ENCODE measurements around the gene SLC9C2. TPM values are rescaled to one million over a fixed set of nuclear protein-coding genes. Genes with fewer than 3 reads are reported as not detected.
"Not testable (repeated sequence)": the region's sequence is repeated elsewhere in the genome, so short reads cannot be mapped to it uniquely, and the experiment has no call there.

The SLC9C2 gene
- total RNA-seq, 1 experiment from 2014 or later = not detected

- no peak for DNase-seq (ENCODE audit: low read depth)
Observed at GRCh38 chr1:173489149-173489600, 113.7 kb downstream of the SLC9C2 start.

- no peak for DNase-seq (ENCODE audit: low read depth)
Observed at GRCh38 chr1:173488001-173488400, 114.9 kb downstream of the SLC9C2 start.

DNA sequence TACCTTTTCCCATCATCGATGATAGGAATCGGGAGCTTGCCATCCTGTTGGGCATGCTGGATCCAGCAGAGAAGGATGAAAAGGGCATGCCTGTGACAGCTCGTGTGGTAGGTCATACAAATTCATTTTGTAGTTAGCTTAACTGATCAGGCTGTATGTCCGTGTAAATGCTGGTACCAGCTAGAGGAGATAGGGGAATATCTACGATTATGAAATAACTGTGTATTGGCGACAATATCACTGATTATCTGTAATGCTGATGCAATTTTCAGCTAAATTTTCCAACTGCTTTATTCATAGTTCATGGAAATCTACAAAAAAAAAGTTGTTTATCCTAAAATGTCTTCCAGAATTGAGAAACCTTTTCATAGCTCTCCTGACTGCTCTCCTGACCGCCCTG is 117.5 kb downstream of the SLC9C2 start:
- DNase-seq (ENCODE audit: low read depth) = no peak

- no peak for DNase-seq (ENCODE audit: low read depth)
Observed at GRCh38 chr1:173484276-173484675, 118.6 kb downstream of the SLC9C2 start.

GRCh38 chr1:173482683-173483082 is 120.2 kb downstream of the SLC9C2 start:
- DNase-seq (ENCODE audit: low read depth) = no peak

- no peak for DNase-seq (ENCODE audit: low read depth)
Observed at GRCh38 chr1:173481195-173481772, 121.6 kb downstream of the SLC9C2 start.

- peak; percentile 5 for DNase-seq (ENCODE audit: low read depth)
Observed at GRCh38 chr1:173479649-173480048, 123.2 kb downstream of the SLC9C2 start.

DNA sequence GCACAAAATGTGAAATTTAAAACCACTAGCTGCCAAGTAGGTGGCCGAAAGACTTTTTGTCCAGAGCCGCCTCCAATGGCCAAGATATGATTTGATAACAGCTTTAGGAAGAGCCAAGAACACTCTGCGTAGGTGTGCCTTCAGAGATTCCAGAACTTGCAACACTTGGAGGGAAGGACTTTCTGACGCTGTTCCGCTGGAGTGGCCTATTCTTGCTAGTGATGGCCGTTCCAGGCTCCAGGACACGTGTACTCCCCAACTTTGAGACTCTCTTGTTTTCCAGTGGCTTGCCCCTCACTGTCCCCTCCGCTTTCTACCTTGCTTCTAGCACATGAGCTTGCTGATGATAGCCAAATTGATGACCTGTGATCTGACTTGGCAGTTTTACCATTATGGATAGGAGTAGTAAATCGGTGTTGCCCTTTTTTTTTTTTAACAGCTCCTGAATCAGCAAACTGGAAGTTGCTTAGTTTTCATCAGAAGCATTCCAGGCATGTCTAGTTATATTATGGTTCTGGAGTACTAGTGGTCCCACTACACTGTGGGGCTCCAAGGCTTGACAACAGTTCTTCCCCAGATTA is 124.7 kb downstream of the SLC9C2 start:
- peak; percentile 71 for DNase-seq (ENCODE audit: low read depth)

DNA sequence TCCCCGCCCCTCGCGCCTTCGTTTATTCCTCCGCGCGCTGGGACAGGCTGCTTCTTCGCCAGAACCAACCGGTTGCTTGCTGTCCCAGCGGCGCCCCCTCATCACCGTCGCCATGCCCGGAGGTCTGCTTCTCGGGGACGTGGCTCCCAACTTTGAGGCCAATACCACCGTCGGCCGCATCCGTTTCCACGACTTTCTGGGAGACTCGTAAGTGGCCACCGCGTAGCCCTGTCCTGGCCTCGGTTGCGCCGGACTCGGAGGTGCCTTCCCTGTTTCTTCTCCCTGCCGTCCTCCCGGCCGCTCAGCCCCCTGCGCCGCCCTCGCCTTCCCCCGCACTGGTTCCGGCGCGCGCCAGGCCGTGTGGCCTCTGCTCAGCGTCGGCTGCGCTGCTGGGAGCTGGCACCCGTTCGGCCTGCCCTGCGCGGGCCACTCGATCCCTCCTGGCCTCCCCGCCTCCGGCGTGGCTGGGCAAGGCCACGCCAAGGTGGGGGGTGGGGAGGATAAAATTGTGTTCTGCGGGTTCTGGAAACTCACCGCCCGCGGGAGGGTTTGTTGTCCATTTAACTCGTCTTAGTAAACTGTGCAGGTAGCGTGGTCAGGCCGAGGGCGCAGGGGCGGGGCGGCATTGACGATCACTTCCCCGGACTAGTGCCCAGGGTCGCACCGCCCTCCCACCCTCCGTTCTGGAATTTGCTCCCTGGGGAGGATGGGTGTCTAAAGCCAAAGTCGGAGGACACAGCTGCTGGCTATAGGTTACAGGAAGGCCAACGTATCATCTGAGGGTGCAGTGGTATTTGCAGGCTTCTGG is 125.4 kb downstream of the SLC9C2 start, which contains the start of gene PRDX6:
TSS of gene PRDX6 (plus strand) at position 50 of the 808 bp plus-strand sequence. CDS start at position 113, 63 bp downstream.
- peak; percentile 49 for DNase-seq (ENCODE audit: low read depth)

DNA sequence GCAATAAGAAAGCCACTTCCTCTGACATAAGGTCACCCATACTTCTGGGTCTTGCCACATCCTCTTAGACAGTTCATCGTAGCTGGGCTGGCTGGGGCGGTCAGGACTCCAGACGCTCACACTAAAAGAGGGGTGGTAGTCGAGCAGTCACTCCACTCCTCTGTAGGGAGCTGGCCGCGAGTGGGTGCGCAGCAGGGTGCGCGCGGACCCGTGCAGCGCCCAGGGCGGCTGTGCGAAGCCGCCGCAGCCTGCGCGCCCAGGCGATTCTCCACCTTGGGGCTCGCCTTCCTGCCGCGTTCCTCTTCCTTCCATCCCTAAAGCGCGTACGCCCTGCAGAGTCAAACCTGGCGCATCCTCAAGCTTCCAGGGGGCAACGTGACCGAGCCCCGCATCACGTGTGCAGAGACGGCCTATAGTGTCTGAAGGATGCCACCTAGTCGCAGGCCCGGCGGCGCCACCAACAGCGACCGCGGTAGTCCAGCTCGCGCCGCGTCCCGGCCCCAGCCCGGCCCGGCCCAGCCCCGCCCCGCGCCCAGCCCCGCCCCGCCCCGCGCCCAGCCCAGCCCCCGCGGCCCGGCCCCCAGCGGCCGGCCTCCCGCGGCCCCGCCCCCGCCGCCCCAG is 126.1 kb downstream of the SLC9C2 start:
- peak; percentile 89 for DNase-seq (ENCODE audit: low read depth)

DNA sequence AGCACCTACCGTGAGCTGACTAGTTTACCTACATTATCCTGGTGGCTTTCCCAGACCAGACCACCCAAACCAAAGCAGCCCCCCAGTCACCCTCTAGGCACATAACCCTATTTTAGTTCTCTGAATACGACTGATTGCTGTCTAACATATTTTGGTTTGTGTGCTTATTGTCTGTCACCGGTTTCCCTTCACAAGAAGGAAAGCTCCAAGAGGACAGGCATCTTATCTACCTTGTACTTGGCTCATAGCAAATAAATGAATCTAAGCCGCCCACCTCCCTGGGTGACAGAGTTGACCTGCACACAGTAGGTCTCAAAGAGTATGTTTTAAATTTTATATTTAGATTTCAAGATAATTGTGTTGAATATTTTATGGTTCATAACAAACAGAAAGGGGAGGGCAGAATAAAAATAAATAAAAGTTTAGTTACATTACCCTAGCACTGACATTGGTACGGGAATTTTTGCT is 126.6 kb downstream of the SLC9C2 start:
- DNase-seq (ENCODE audit: low read depth) = no peak

GRCh38 chr1:173475564-173476196 is 127.2 kb downstream of the SLC9C2 start:
- peak; percentile 62 for DNase-seq (ENCODE audit: low read depth)

DNA sequence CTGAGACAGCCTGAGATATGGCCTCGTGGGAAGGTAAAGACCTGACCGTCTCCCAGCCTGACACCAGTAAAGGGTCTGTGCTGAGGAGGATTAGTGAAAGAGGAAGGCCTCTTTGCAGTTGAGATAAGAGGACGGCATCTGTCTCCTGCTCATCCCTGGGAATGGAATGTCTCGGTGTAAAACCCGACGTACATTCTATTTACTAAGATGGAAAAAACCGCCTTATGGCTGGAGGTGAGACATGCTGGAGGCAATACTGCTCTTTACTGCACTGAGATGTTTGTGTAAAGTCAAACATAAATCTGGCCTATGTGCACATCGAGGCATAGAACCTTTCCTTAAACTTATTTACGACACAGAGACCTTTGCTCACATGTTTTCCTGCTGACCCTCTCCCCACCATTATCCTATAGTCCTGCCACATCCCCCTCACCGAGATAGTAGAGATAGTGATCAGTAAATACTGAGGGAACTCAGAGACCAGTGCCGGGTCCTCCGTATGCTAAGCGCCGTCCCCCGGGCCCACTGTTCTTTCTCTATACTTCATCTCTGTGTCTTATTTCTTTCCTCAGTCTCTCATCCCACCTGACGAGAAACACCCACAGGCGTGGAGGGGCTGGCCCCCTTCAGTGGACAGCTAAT is 128.0 kb downstream of the SLC9C2 start:
- DNase-seq (ENCODE audit: low read depth) = not testable (repeated sequence)

DNA sequence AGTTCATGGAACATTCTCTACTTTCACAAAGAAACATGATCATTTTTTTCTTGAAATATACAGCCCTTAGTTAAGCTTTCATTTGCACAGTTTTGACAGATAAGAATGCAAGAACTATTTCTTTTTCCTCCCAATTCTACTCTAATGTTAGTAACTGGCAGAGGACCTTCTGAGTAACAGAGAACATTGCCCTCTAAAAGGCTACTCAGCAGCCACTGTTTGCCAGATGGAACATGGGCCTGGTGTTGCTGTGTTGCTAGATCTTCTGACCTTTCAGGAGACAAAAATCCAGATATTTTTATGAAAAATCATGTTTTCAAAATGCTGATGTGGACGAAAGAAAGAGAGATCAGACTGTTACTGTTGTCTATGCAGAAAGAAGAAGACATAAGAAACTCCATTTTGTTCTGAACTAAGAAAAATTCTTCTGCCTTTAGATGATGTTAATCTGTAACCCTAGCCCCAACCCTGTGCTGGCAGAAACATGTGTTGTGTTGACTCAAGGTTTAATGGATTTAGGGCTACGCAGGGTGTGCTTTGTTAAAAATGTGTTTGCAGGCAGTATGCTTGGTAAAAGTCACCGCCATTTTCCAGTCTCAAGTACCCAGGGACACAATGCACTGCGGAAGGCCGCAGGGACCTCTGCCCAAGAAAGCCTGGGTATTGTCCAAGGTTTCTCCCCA is 128.6 kb downstream of the SLC9C2 start:
- DNase-seq (ENCODE audit: low read depth) = peak; percentile 37

DNA sequence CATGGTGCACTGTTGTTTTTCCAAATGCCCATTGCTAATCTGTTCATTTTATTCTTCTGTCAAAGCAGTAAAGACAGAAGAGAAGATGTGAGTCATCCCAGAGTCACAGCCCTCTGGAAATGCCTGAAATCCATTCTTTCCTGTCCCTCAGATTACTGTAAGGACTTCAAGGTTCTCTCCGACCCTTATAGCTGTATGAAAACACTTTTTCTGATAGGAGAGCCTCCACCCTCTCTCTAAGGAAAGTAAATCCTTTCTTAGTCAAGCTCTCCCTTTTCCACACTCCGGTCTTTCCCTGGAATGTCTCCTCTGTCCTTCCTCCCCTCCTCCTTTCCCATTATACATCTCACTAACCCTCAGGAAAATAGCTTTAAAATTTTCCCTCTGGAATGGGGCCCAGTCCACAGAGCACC is 129.3 kb downstream of the SLC9C2 start:
- DNase-seq (ENCODE audit: low read depth) = peak; percentile 76

GRCh38 chr1:173470608-173471007 is 132.3 kb downstream of the SLC9C2 start:
- no peak for DNase-seq (ENCODE audit: low read depth)

GRCh38 chr1:173469656-173470055 is 133.2 kb downstream of the SLC9C2 start:
- DNase-seq (ENCODE audit: low read depth) = no peak

GRCh38 chr1:173467426-173467825 is 135.4 kb downstream of the SLC9C2 start:
- no peak for DNase-seq (ENCODE audit: low read depth)

- not testable (repeated sequence) for DNase-seq (ENCODE audit: low read depth)
Observed at GRCh38 chr1:173464185-173464584, 138.7 kb downstream of the SLC9C2 start.

- not testable (repeated sequence) for DNase-seq (ENCODE audit: low read depth)
Observed at GRCh38 chr1:173462666-173463065, 140.2 kb downstream of the SLC9C2 start.

All from LHCN-M2 (cell line).